B cell (primary cell): ENCODE data around the gene GAREM2. TPM values are rescaled to one million over a fixed set of nuclear protein-coding genes. Genes with fewer than 3 reads are reported as not detected.

Source experiments
- ATAC-seq: fragments of 200-7000 bp; cut with Tn5 transposase; one replicate; pipeline ENCODE4 v1.10.0; 2021; ENCODE audit warnings: low read depth, mild to moderate bottlenecking, moderate number of reproducible peaks, moderate library complexity
- CTCF ChIA-PET: fragments of 350-600 bp; sonication (Branson Sonifier 250); formaldehyde crosslinking; loops from one replicate; lab custom pipeline; 2021; ENCODE audit warnings: antibody characterized with exemption, inconsistent platforms; lab: Charles Lee
- POLR2A ChIA-PET: fragments of 350-600 bp; sonication (Branson Sonifier 250); formaldehyde crosslinking; loops from one replicate; lab custom pipeline; 2021; ENCODE audit warnings: antibody characterized with exemption; lab: Charles Lee
- DNase-seq: peaks from one replicate; pipeline ENCODE4 v3.0.0; 2013
- H2AFZ ChIP-seq: 2 replicates; pipeline ENCODE4 v1.6.1; 2012; ENCODE audit warnings: mild to moderate bottlenecking, low read depth, low read length; ENCODE audit not compliant: insufficient read depth, poor library complexity, severe bottlenecking
- H3K27ac ChIP-seq, 2 donors: 1 replicate in 1 of 2; 2 replicates in 1 of 2; pipeline ENCODE4 v1.5.1; 2012 to 2013; ENCODE audit warnings: low read length in 2 of 2, mild to moderate bottlenecking in 2 of 2, moderate library complexity in 1 of 2
- H3K27me3 ChIP-seq, 4 experiments: fragments of 200-600 bp in 1 of 4; sonication (generic) in 1 of 4; replicated peaks in 1 of 4; 1 replicate in 2 of 4; 2 replicates in 2 of 4; pipeline versions ENCODE4 v1.6.1 to v1.7.0; 2013 to 2016; ENCODE audit warnings: low read length in 3 of 4, mild to moderate bottlenecking in 2 of 4, mixed read lengths in 1 of 4, moderate library complexity in 1 of 4; ENCODE audit not compliant: insufficient read depth in 4 of 4, control insufficient read depth in 3 of 4; ENCODE audit errors: control extremely low read depth in 1 of 4
- H3K36me3 ChIP-seq, 2 experiments: replicated peaks in 1 of 2; 1 replicate in 1 of 2; 2 replicates in 1 of 2; pipeline versions ENCODE4 v1.6.1 to v1.7.1; 2013; ENCODE audit warnings: low read length in 1 of 2; ENCODE audit not compliant: insufficient read depth in 2 of 2, control insufficient read depth in 1 of 2; ENCODE audit errors: control extremely low read depth in 1 of 2, extremely low read depth in 1 of 2
- H3K4me1 ChIP-seq, 2 donors: fragments of 200-600 bp in 1 of 2; sonication (generic) in 1 of 2; 1 replicate in 1 of 2; 2 replicates in 1 of 2; pipeline versions ENCODE4 v1.5.1 to v1.6.1; 2013 to 2017; ENCODE audit warnings: low read length in 2 of 2; ENCODE audit not compliant: control insufficient read depth in 2 of 2, insufficient read depth in 2 of 2
- H3K4me2 ChIP-seq: replicated peaks from 2 replicates; pipeline ENCODE3; 2012; ENCODE audit warnings: mild to moderate bottlenecking, low read depth, low read length; ENCODE audit not compliant: poor library complexity, severe bottlenecking
- H3K4me3 ChIP-seq, 5 experiments: fragments of 200-600 bp in 1 of 5; sonication (generic) in 1 of 5; 1 replicate in 3 of 5; 2 replicates in 2 of 5; pipeline versions ENCODE4 v1.5.1 to v1.7.0; 2011 to 2016; ENCODE audit warnings: low read length in 4 of 5, mild to moderate bottlenecking in 4 of 5, low read depth in 2 of 5, control low read depth in 1 of 5, moderate library complexity in 1 of 5; ENCODE audit not compliant: insufficient read depth in 1 of 5; ENCODE audit errors: control extremely low read depth in 1 of 5, extremely low read depth in 1 of 5
- H3K79me2 ChIP-seq: fragments of 200-600 bp; sonication (generic); one replicate; pipeline ENCODE4 v1.6.0; 2016; ENCODE audit warnings: low read length; ENCODE audit not compliant: control insufficient read depth, insufficient read depth
- H3K9ac ChIP-seq: fragments of 200-600 bp; sonication (generic); 2 replicates; pipeline ENCODE4 v1.6.1; 2017; ENCODE audit warnings: mild to moderate bottlenecking, low read length, moderate library complexity
- H3K9me3 ChIP-seq, 3 donors: one replicate each; pipeline versions ENCODE4 v1.6.1 to v1.7.1; 2013; ENCODE audit warnings: low read length in 2 of 3; ENCODE audit not compliant: control insufficient read depth in 2 of 3, insufficient read depth in 1 of 3; ENCODE audit errors: control extremely low read depth in 1 of 3
- H4K20me1 ChIP-seq: 2 replicates; pipeline ENCODE4 v1.6.0; 2012; ENCODE audit warnings: mild to moderate bottlenecking, low read length; ENCODE audit not compliant: insufficient read depth, control insufficient read depth, poor library complexity, severe bottlenecking
- H3K27ac Mint-ChIP-seq: one replicate; pipeline ENCODE4 v1.8.0; 2021; ENCODE audit warnings: mixed read lengths
- H3K27me3 Mint-ChIP-seq: one replicate; pipeline ENCODE4 v1.8.0; 2021; ENCODE audit warnings: mixed read lengths
- H3K4me1 Mint-ChIP-seq: one replicate; pipeline ENCODE4 v1.8.0; 2021; ENCODE audit warnings: mixed read lengths
- H3K4me3 Mint-ChIP-seq: one replicate; pipeline ENCODE4 v1.8.0; 2021; ENCODE audit warnings: mixed read lengths
- H3K9me3 Mint-ChIP-seq: one replicate; pipeline ENCODE4 v1.8.0; 2022; ENCODE audit warnings: mixed read lengths; ENCODE audit not compliant: insufficient read depth
- EZH2 ChIP-seq: IDR thresholded peaks from 2 replicates; pipeline ENCODE4 v1.6.1; 2012; ENCODE audit warnings: borderline replicate concordance, low read depth, mild to moderate bottlenecking, moderate library complexity, low read length; ENCODE audit not compliant: insufficient read depth, poor library complexity, severe bottlenecking
- WGBS: methylation state at CpG from one replicate; pipeline ENCODE4 v1.1.5; 2013; ENCODE audit warnings: missing lambda C conversion rate; ENCODE audit not compliant: insufficient coverage; 5-methylcytosine and 5-hydroxymethylcytosine counted together
- intact Hi-C: fragments of 100-400 bp; cut with micrococcal nuclease; formaldehyde crosslinking; loops from one replicate; pipeline ENCODE4 v1.10.0; 2022
- polyA plus RNA-seq: library from polyadenylated mRNA; depleted of rRNA; stranded (reverse); fragments of >200 nt; gene quantifications from 2 replicates; pipeline ENCODE4 v1.2.3, GENCODE V29; 2012
- total RNA-seq, 2 donors: library from RNA; stranded (reverse); fragments of 120-200 nt in 1 of 2; gene quantifications; 1 replicate in 1 of 2; 2 replicates in 1 of 2; pipeline versions ENCODE4 v1.2.3 to v1.2.4, GENCODE V29; 2013 to 2022
- TF ChIP-seq, protein P1 (sequence below): fragments of 200-600 bp; IDR thresholded peaks from one replicate; pipeline ENCODE4 v1.8.0; 2022; ENCODE audit warnings: antibody characterized with exemption, mild to moderate bottlenecking

GAREM2 gene
- total and polyA plus RNA-seq, 2 donors (not counting 1 experiment from before 2014, with no cell fraction given), result 0.27 to 1.7 TPM

DNA sequence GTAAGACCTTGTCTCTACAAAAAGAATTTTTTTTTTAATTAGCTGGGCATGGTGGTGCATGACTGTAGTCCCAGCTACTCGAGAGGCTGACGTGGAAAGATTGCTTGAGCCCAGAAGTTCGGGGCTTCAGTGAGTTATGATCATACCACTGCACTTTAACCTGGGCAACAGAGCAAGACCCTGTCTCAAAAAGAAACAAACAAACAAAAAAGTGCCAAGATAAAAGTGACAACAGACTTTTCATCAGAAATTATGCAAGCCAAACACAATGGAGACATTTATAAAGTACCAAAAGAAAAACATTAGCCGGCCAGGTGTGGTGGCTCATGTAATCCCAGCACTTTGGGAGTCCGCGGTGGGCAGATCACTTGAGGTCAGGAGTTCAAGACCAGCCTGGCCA, 44.8 kb downstream of the GAREM2 start:
- Histone ChIP-seq H4K20me1 (no peaks in the 10 kb centered on the region), H3K79me2 (no peaks in the 10 kb centered on the region), H3K4me2 (no peak overlapping the region), H3K9ac (no peak overlapping the region), H3K9me3 (peaks cover 0 to 7% (median 0%) of the 10 kb centered on the region in 3 donors), H3K27ac (no peak overlapping the region), H3K27me3 (no peaks in the 10 kb centered on the region), H2AFZ (no peak overlapping the region), H3K36me3 (peaks cover 12 to 69% of the 10 kb centered on the region in 2 experiments), H3K4me1 (no peaks in the 10 kb centered on the region), H3K4me3 (no peak overlapping the region)
- no peak for ATAC-seq
- CTCF ChIA-PET, result interaction anchor here (0.7 kb wide), 1 partner anchor 159 kb away, joined by 3 read pairs; no protein-coding TSS in a partner anchor
- POLR2A ChIA-PET, result interaction anchor here (0.7 kb wide), 1 partner anchor 30 kb away, joined by 4 read pairs; no protein-coding TSS in a partner anchor
- Mint-ChIP-seq H3K4me3 (no peak overlapping the region), H3K4me1 (no peaks in the 10 kb centered on the region), H3K27me3 (no peaks in the 10 kb centered on the region), H3K27ac (no peak overlapping the region), H3K9me3 (no peaks in the 10 kb centered on the region)
- intact Hi-C loops, result no loop called here
- TF ChIP-seq, protein P1, sequence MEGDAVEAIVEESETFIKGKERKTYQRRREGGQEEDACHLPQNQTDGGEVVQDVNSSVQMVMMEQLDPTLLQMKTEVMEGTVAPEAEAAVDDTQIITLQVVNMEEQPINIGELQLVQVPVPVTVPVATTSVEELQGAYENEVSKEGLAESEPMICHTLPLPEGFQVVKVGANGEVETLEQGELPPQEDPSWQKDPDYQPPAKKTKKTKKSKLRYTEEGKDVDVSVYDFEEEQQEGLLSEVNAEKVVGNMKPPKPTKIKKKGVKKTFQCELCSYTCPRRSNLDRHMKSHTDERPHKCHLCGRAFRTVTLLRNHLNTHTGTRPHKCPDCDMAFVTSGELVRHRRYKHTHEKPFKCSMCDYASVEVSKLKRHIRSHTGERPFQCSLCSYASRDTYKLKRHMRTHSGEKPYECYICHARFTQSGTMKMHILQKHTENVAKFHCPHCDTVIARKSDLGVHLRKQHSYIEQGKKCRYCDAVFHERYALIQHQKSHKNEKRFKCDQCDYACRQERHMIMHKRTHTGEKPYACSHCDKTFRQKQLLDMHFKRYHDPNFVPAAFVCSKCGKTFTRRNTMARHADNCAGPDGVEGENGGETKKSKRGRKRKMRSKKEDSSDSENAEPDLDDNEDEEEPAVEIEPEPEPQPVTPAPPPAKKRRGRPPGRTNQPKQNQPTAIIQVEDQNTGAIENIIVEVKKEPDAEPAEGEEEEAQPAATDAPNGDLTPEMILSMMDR, result no peak
- TF ChIP-seq EZH2, result no peak
- DNase-seq, result no peak
- WGBS, result 100% methylated on average over 4 of the region's 6 CpGs

DNA sequence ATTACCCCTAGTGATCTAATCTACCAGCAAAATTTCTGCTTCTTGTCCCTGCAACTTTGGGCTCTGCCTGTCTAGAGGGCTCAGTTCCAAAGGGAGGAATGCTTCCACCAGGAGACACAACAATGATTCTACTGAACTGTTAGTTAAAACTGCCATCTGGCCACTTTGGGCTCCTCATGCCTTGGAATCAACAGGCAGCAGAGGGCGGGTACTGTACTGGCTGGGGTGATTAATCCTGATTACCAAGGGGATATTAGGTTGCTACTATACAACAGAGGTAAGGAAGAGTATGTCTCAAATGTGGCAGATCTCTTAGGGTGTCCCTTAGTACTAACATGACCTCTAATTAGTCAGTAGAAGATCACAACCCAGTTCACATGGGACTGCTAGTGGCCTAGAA, 50.1 kb downstream of the GAREM2 start:
- H4K20me1 ChIP-seq, result no peaks in the 10 kb centered on the region
- no peak for DNase-seq
- H3K9me3 ChIP-seq, result peaks cover 0 to 7% (median 1%) of the 10 kb centered on the region in 3 donors
- no peak for TF ChIP-seq EZH2
- TF ChIP-seq, protein P1, result no peak
- intact Hi-C loops, result no loop called here
- WGBS, result 100% methylated on average over 1 of the region's 1 CpG
- Mint-ChIP-seq H3K4me1 (no peaks in the 10 kb centered on the region), H3K27ac (no peak overlapping the region), H3K27me3 (no peaks in the 10 kb centered on the region), H3K4me3 (no peak overlapping the region), H3K9me3 (no peaks in the 10 kb centered on the region)
- H2AFZ ChIP-seq, result no peak overlapping the region
- CTCF ChIA-PET, result no interaction called here
- no peaks in the 10 kb centered on the region for H3K4me1 ChIP-seq
- H3K9ac ChIP-seq, result no peak overlapping the region
- H3K4me3 ChIP-seq, result no peak overlapping the region
- POLR2A ChIA-PET, result no interaction called here
- no peaks in the 10 kb centered on the region for H3K27me3 ChIP-seq
- H3K79me2 ChIP-seq, result no peaks in the 10 kb centered on the region
- peaks cover 14 to 57% of the 10 kb centered on the region in 2 experiments for H3K36me3 ChIP-seq
- no peak for ATAC-seq
- H3K4me2 ChIP-seq, result no peak overlapping the region
- H3K27ac ChIP-seq, result no peak overlapping the region
